Transverse colon (tissue), 3 donors: ENCODE results near the gene CAMTA1.

Experiments used
- CTCF ChIP-seq, 5 experiments: fragments of 200-600 bp in 3 of 5; fragments of 450-650 bp in 2 of 5; sonication (generic) in 3 of 5; IDR thresholded peaks; 1 replicate in 2 of 5; 2 replicates in 3 of 5; pipeline ENCODE4 v1.5.1; 2016 to 2017; ENCODE audit warnings: antibody characterized with exemption in 5 of 5, inconsistent platforms in 3 of 5, mild to moderate bottlenecking in 2 of 5, moderate library complexity in 1 of 5
- POLR2A ChIP-seq: fragments of 450-650 bp; IDR thresholded peaks from one replicate; pipeline ENCODE4 v1.6.1; 2016; ENCODE audit warnings: antibody characterized with exemption, mild to moderate bottlenecking, moderate library complexity

GRCh38 chr1:7019510-7019909 lies 234.3 kb downstream of the CAMTA1 start:
- TF ChIP-seq POLR2A (no peak), CTCF (IDR thresholded peaks at IDR 0.05) (no peak)
